HepG2 (cell line): ENCODE results near the gene MEGF11. TPM values are rescaled to one million over a fixed set of nuclear protein-coding genes. Genes with fewer than 3 reads are reported as not detected.

ENCODE experiments used
- ATAC-seq: fragments of 200-7000 bp; cut with Tn5 transposase; 3 replicates; pipeline ENCODE4 v1.9.1; 2020; ENCODE audit warnings: mild to moderate bottlenecking, moderate library complexity
- BruUV-seq: library from RNA; stranded (reverse); fragments of 400-500 nt; replicated peaks from 2 replicates; lab custom pipeline; 2021; lab: Mats Ljungman, UMichigan
- CTCF ChIA-PET: fragments of 300-600 bp; formaldehyde crosslinking; extraction: SDS; loops from one replicate; lab custom pipeline; 2021; ENCODE audit warnings: low total read pairs, inconsistent platforms, low intra/inter-chr PET ratio; lab: Yijun Ruan, JAX
- POLR2A ChIA-PET: fragments of 350-600 bp; sonication (Branson Sonifier 250); formaldehyde crosslinking; loops from one replicate; lab custom pipeline; 2020; ENCODE audit warnings: antibody characterized with exemption, inconsistent platforms; lab: Yijun Ruan, JAX
- DNase-seq: peaks from one replicate; pipeline ENCODE4 v3.0.0-alpha.2; 2015; ENCODE audit warnings: low spot score
- FAIRE-seq: peaks from 3 replicates; lab custom pipeline; 2011; peaks lifted over from hg19 to GRCh38; lab: Jason Lieb, UNC
- H2AFZ ChIP-seq: one replicate; pipeline ENCODE4 v1.6.1; 2011; ENCODE audit warnings: low read length, inconsistent platforms
- H3K27ac ChIP-seq: fragments of 300-600 bp; 3 replicates; pipeline ENCODE4 v1.8.0; 2011; ENCODE audit warnings: mixed run types, mild to moderate bottlenecking, mixed read lengths, low read length, inconsistent platforms; ENCODE audit not compliant: insufficient read depth; ENCODE audit errors: extremely low read length
- H3K27me3 ChIP-seq, 2 experiments: fragments of 200-600 bp in 1 of 2; 2 replicates in 1 of 2; 3 replicates in 1 of 2; pipeline versions ENCODE4 v1.6.0 to v1.8.0; 2011; ENCODE audit warnings: low read length in 2 of 2, mild to moderate bottlenecking in 2 of 2, moderate library complexity in 2 of 2, inconsistent platforms in 1 of 2; ENCODE audit not compliant: insufficient read depth in 2 of 2, control insufficient read depth in 1 of 2
- H3K36me3 ChIP-seq, 2 experiments: fragments of 200-600 bp in 1 of 2; replicated peaks in 1 of 2; 2 replicates in 1 of 2; 3 replicates in 1 of 2; pipeline versions ENCODE4 v1.5.1 to v1.8.0; 2011; ENCODE audit warnings: low read length in 2 of 2, inconsistent platforms in 1 of 2; ENCODE audit not compliant: insufficient read depth in 2 of 2, control insufficient read depth in 1 of 2
- H3K4me1 ChIP-seq: 2 replicates; pipeline ENCODE4 v1.5.1; 2012; ENCODE audit warnings: low read length, inconsistent platforms; ENCODE audit not compliant: insufficient read depth
- H3K4me2 ChIP-seq: 2 replicates; pipeline ENCODE4 v1.6.0; 2011; ENCODE audit warnings: low read depth, low read length, inconsistent platforms
- H3K4me3 ChIP-seq, 3 experiments: fragments of 200-600 bp in 1 of 3; sonication (generic), shearing (Covaris generic) in 1 of 3; replicated peaks in 1 of 3; 2 replicates each; pipeline ENCODE4 v1.5.1; 2011 to 2016; ENCODE audit warnings: low read length in 3 of 3, inconsistent platforms in 2 of 3, low read depth in 2 of 3, mild to moderate bottlenecking in 2 of 3, control low read depth in 1 of 3, mixed read lengths in 1 of 3; ENCODE audit not compliant: insufficient read depth in 1 of 3
- H3K79me2 ChIP-seq: one replicate; pipeline ENCODE4 v1.6.1; 2011; ENCODE audit warnings: low read length, inconsistent platforms; ENCODE audit not compliant: insufficient read depth
- H3K9ac ChIP-seq: 2 replicates; pipeline ENCODE4 v1.6.0; 2011; ENCODE audit warnings: mild to moderate bottlenecking, low read depth, low read length, inconsistent platforms; ENCODE audit not compliant: insufficient read depth
- H3K9me3 ChIP-seq: 2 replicates; pipeline ENCODE4 v1.5.1; 2012; ENCODE audit warnings: mild to moderate bottlenecking, low read length
- H4K20me1 ChIP-seq: 2 replicates; pipeline ENCODE4 v1.6.0; 2011; ENCODE audit warnings: inconsistent platforms, mild to moderate bottlenecking, low read length, moderate library complexity; ENCODE audit not compliant: insufficient read depth
- JUN ChIP-seq: sonication (generic); formaldehyde crosslinking; IDR thresholded peaks from 2 replicates; pipeline ENCODE4 v1.4.0; 2020; ENCODE audit warnings: mild to moderate bottlenecking, missing genetic modification reagents
- PRMT3 ChIP-seq: sonication (generic); formaldehyde crosslinking; IDR thresholded peaks from 2 replicates; pipeline ENCODE4 v1.8.1; 2022; ENCODE audit warnings: low read depth, mild to moderate bottlenecking, moderate library complexity, missing genetic modification reagents, borderline replicate concordance
- ZBTB3 ChIP-seq: sonication (generic); formaldehyde crosslinking; IDR thresholded peaks from 2 replicates; pipeline ENCODE4 v1.4.0; 2020; ENCODE audit warnings: low read depth, mild to moderate bottlenecking, moderate library complexity, missing genetic modification reagents, borderline replicate concordance
- ZNF501 ChIP-seq: sonication (generic); formaldehyde crosslinking; IDR thresholded peaks from 2 replicates; pipeline ENCODE4 v1.5.1; 2020; ENCODE audit warnings: mild to moderate bottlenecking, moderate library complexity, missing genetic modification reagents
- WGBS: methylation state at CpG from one replicate; pipeline ENCODE4 v1.1.6; 2017; ENCODE audit warnings: low lambda C conversion rate; 5-methylcytosine and 5-hydroxymethylcytosine counted together
- in situ Hi-C: cut with HindIII; loops from 2 replicates; pipeline ENCODE4 v1.10.0; 2017; ENCODE audit warnings: low pct_unique_long_range_greater_than_20kb; ENCODE audit not compliant: extremely low pct_ligation_motif_present
- intact Hi-C: fragments of 100-400 bp; cut with micrococcal nuclease; formaldehyde crosslinking; loops from one replicate; pipeline ENCODE4 v1.10.0; 2022; ENCODE audit not compliant: unreplicated experiment
- polyA plus RNA-seq, 8 experiments: library from polyadenylated mRNA; depleted of rRNA in 3 of 8; stranded (reverse) in 7 of 8; unstranded in 1 of 8; fragments of >200 nt; fragmentation: Illumina TruSeq in 4 of 8; extraction: Trizol in 4 of 8; gene quantifications; 2 replicates each; pipeline versions ENCODE4 v1.2.1 to v1.2.3, GENCODE V29; 2011 to 2016; ENCODE audit warnings: low read depth in 4 of 8, missing spikeins in 1 of 8, mixed read lengths in 1 of 8; ENCODE audit not compliant: insufficient read depth in 1 of 8
- total RNA-seq, 5 experiments: library from RNA; depleted of rRNA; stranded (reverse); fragments of >200 nt; fragmentation: Illumina TruSeq; extraction: Trizol; gene quantifications; 2 replicates each; pipeline ENCODE4 v1.2.3, GENCODE V29; 2016; ENCODE audit warnings: low read depth in 1 of 5
- TF ChIP-seq, protein P1 (sequence below): sonication (generic); formaldehyde crosslinking; IDR thresholded peaks from 2 replicates; pipeline ENCODE4 v1.9.0; 2021; ENCODE audit warnings: missing genetic modification reagents, borderline replicate concordance
- TF ChIP-seq, protein P2 (sequence below): sonication (generic); formaldehyde crosslinking; IDR thresholded peaks from 2 replicates; pipeline ENCODE4 v1.4.0; 2020; ENCODE audit warnings: missing genetic modification reagents

The MEGF11 gene
- total and polyA plus RNA-seq, 2 of the 13 experiments (the other 11 are each of a cell fraction or from before 2014, with no cell fraction given): not detected

DNA sequence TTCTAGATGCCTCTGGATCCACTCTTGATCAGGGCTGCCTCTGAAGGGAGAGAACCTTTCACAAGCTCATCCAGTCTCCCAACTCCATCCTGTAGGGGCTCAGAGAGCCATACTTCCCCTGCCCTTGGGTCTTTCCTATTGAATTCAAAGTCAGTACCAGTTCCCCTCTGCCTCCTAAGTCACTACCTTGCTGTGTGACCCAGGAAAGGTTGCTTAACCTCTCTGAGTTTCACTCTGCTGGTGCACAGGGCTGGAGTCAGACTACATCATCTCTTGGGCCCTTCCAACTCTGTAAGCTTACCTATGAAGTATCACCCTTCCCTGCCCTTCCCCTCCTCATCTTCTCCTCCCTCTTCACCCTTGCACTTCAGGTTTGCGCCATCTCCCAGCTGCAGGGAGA is 117.9 kb downstream of the MEGF11 start (continued):
- TF ChIP-seq, protein P1, sequence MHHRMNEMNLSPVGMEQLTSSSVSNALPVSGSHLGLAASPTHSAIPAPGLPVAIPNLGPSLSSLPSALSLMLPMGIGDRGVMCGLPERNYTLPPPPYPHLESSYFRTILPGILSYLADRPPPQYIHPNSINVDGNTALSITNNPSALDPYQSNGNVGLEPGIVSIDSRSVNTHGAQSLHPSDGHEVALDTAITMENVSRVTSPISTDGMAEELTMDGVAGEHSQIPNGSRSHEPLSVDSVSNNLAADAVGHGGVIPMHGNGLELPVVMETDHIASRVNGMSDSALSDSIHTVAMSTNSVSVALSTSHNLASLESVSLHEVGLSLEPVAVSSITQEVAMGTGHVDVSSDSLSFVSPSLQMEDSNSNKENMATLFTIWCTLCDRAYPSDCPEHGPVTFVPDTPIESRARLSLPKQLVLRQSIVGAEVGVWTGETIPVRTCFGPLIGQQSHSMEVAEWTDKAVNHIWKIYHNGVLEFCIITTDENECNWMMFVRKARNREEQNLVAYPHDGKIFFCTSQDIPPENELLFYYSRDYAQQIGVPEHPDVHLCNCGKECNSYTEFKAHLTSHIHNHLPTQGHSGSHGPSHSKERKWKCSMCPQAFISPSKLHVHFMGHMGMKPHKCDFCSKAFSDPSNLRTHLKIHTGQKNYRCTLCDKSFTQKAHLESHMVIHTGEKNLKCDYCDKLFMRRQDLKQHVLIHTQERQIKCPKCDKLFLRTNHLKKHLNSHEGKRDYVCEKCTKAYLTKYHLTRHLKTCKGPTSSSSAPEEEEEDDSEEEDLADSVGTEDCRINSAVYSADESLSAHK: no peak
- TF ChIP-seq, protein P2, sequence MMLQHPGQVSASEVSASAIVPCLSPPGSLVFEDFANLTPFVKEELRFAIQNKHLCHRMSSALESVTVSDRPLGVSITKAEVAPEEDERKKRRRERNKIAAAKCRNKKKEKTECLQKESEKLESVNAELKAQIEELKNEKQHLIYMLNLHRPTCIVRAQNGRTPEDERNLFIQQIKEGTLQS (CRISPR knock-in tag): no peak
- TF ChIP-seq JUN (CRISPR knock-in tag) (no peak), ZNF501 (CRISPR knock-in tag) (no peak)

DNA sequence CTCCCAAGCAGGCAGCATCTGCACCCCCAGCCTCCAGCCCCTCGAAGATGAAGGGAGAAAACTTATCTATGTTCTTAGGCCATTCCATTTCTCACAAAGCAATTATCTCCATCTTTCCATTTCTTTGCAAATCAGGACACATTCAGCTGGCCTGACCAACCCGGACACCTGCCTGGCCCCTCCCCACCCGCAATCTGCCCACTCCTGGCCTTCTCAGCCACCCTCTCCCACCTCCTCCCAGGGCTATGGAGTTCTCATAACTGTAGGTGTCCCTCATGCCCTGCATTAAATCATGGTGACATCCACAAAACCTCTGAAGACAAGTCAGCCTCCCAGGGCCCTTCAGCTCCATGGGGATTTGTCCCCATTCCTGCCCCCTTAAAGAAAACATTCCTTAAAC is 119.3 kb downstream of the MEGF11 start:
- Histone ChIP-seq H2AFZ (no peak overlapping the region), H4K20me1 (no peaks in the 10 kb centered on the region), H3K27me3 (peaks cover 3 to 21% of the 10 kb centered on the region in 2 experiments; a peak in 4 of 5 replicates), H3K4me1 (peaks cover 12% of the 10 kb centered on the region), H3K79me2 (no peaks in the 10 kb centered on the region), H3K9me3 (no peaks in the 10 kb centered on the region), H3K36me3 (no peaks in the 10 kb centered on the region), H3K9ac (no peak overlapping the region), H3K4me2 (no peak overlapping the region), H3K27ac (no peak overlapping the region), H3K4me3 (no peak overlapping the region)
- POLR2A ChIA-PET: no interaction called here
- in situ Hi-C loops (no loop called here), intact Hi-C loops (no loop called here)
- 15% methylated on average over 3 of the region's 3 CpGs for WGBS
- FAIRE-seq (no peak), ATAC-seq (no peak), DNase-seq (no peak)
- no TSS peak for BruUV-seq
- CTCF ChIA-PET: no interaction called here
- TF ChIP-seq ZBTB3 (CRISPR knock-in tag) (no peak), PRMT3 (CRISPR knock-in tag) (no peak)
